ENCODE data around the gene FLOT1. TPM values are rescaled to one million over a fixed set of nuclear protein-coding genes. Genes with fewer than 3 reads are reported as not detected.

Gene FLOT1
- 48.8 and 110 TPM in 2 replicates for total RNA-seq

GRCh38 chr6:30742316-30743098, at the start of gene FLOT1:
Gene FLOT1 (minus strand): TSS chr6:30742687. CDS start chr6:30742189, 498 bp downstream.

GRCh38 chr6:30744054-30744805, 1.7 kb upstream of the FLOT1 start, which contains the start of gene IER3:
Gene IER3 (minus strand): TSS chr6:30744547. CDS start chr6:30744518, 29 bp downstream.

DNA sequence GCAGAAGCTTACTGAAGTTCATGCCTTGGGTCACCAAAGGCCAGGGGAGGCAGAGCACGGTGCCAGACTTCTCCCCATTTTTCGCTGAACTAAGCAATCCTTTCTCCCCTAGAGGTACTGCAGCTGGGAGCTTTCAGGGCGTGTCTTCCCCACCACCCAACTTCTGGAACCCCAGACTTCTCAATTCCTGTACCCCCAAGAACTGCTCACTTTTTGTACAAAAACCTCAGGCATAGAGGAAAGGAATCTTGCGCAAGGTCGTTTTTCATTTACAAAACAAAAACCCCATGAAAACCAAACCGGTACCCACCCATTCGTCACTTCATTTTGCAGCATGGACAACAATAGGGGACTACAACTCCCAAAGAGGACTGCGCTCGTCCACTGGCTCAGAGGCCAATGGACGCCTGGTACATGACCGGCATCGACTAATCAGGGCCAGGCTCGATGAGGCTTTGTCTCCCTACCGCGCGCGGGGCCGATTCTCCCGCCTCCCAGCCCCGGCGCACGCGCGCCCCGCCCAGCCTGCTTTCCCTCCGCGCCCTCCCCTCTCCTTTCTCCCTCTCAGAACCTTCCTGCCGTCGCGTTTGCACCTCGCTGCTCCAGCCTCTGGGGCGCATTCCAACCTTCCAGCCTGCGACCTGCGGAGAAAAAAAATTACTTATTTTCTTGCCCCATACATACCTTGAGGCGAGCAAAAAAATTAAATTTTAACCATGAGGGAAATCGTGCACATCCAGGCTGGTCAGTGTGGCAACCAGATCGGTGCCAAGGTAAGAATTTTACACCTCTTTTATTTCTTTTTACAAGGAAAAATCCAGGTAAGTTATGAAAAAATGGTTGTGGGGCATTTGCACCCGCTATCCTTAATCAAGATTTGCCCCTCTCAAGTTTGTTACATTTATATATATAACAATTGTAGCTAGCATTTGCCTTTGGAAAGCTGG, 22.4 kb downstream of the FLOT1 start, which contains the start of gene TUBB:
Gene TUBB (plus strand): TSS at position 562 of the 947 bp plus-strand sequence. CDS start 155 bp downstream, at position 717.

GRCh38 chr6:30717129-30717844, 25.2 kb downstream of the FLOT1 start, which contains the start of gene MDC1:
Gene MDC1 (minus strand): TSS chr6:30717281. CDS start chr6:30715175, 2,106 bp downstream.

DNA sequence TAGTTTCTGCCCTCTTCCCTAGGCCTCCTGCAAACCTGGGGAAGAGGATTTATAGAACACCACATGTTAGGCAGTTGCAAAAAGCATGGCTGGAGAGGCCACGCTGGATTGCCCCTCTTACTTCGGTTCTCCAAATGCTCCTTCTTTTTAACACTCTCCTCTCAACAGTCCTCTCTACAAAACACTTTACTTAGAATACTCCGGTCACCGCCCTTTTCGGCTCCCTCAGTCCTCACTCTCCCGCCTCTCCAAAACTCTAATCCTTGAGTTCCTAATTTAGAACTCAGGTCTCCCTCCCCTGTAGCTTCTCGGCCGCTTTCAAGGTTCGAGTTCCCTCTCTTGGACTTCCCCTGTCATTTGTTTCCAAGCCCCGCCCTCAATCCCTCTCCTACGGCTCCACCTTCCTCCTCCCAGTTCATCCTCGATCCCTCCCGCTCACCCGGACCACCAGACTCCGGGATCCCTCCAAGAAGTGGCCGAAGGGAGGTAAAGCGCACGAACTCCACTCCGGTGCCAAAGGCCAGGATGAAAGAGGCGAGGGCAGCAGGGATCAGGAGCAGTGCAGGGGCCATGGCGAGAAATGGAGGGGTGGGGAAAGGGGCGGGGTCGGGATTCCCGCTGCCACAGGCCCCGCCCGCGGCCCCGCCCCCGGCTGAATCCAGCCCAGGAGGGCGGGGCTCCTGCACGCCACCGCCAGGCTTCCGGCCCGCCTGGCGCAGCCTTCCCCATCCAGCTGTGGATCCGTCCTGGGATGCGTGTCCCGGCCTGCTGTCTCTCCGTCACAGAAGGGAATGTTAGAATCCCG, 51.9 kb downstream of the FLOT1 start, which contains the start of gene NRM:
Gene NRM (minus strand): TSS at position 582 of the 805 bp plus-strand sequence. CDS start 10 bp downstream, at position 572.

GRCh38 chr6:30686009-30686907, 56.2 kb downstream of the FLOT1 start, which contains the start of gene PPP1R18:
Gene PPP1R18 (minus strand): TSS chr6:30686645. CDS start chr6:30686018, 627 bp downstream.

Other genes starting within 250 kb of the FLOT1 start
- 42.6 and 48.7 TPM in 2 replicates for gene GNL1, start 186.2 kb downstream of the FLOT1 start, total RNA-seq
- 3.6 and 3.8 TPM in 2 replicates for gene PRR3, start 185.4 kb downstream of the FLOT1 start, total RNA-seq
- gene ABCF1, start 171.2 kb downstream of the FLOT1 start, total RNA-seq: 48.6 and 48.8 TPM in 2 replicates
- gene PPP1R10, start 125.4 kb downstream of the FLOT1 start, total RNA-seq: 9.6 and 14.0 TPM in 2 replicates
- 31.5 and 31.6 TPM in 2 replicates for gene MRPS18B, start 124.8 kb downstream of the FLOT1 start, total RNA-seq
- 3.0 and 3.1 TPM in 2 replicates for gene ATAT1, start 115.8 kb downstream of the FLOT1 start, total RNA-seq
- gene C6orf136, start 95.6 kb downstream of the FLOT1 start, total RNA-seq: 1.6 and 2.8 TPM in 2 replicates
- gene DHX16, start 69.7 kb downstream of the FLOT1 start, total RNA-seq: 36.8 and 41.7 TPM in 2 replicates
- 55.8 and 62.1 TPM in 2 replicates for gene PPP1R18, start 56.0 kb downstream of the FLOT1 start, total RNA-seq
- 1.4 TPM in 2 replicates for gene NRM, start 51.7 kb downstream of the FLOT1 start, total RNA-seq
- 6.3 and 7.2 TPM in 2 replicates for gene MDC1, start 25.4 kb downstream of the FLOT1 start, total RNA-seq
- 474 and 495 TPM in 2 replicates for gene TUBB, start 22.3 kb downstream of the FLOT1 start, total RNA-seq
- 76.0 and 82.1 TPM in 2 replicates for gene IER3, start 1.9 kb upstream of the FLOT1 start, total RNA-seq
- gene DDR1, start 141.8 kb upstream of the FLOT1 start, total RNA-seq: 5.6 and 12.7 TPM in 2 replicates
- 12.6 and 17.6 TPM in 2 replicates for gene GTF2H4, start 165.5 kb upstream of the FLOT1 start, total RNA-seq
- gene VARS2, start 171.6 kb upstream of the FLOT1 start, total RNA-seq: 15.1 and 17.4 TPM in 2 replicates
- gene SFTA2, start 189.5 kb upstream of the FLOT1 start, total RNA-seq: not detected in 2 replicates
- gene MUCL3, start 198.3 kb upstream of the FLOT1 start, total RNA-seq: not detected in 2 replicates
- gene MUC21, start 241.0 kb upstream of the FLOT1 start, total RNA-seq: not detected in 2 replicates